NCI-H2029 treated with DMSO at 0.1 percent for 48 hours (cell line): ENCODE results near the gene KRABD2.
"Not testable (repeated sequence)": the region's sequence is repeated elsewhere in the genome, so short reads cannot be mapped to it uniquely, and the experiment has no call there.

Experiments
- DNase-seq: peaks from one replicate; lab custom pipeline; 2025; lab: John Stamatoyannopoulos, UW

KRABD2 gene

GRCh38 chr17:8392674-8393469 is 16.4 kb upstream of the KRABD2 start:
- DNase-seq, result no peak

GRCh38 chr17:8392274-8392673 is 15.8 kb upstream of the KRABD2 start:
- no peak for DNase-seq

- DNase-seq, result no peak
Measured at GRCh38 chr17:8391711-8392110, 15.2 kb upstream of the KRABD2 start.

- DNase-seq, result no peak
Measured at GRCh38 chr17:8387914-8388651, 11.6 kb upstream of the KRABD2 start.

GRCh38 chr17:8386841-8387240 is 10.3 kb upstream of the KRABD2 start:
- no peak for DNase-seq

- no peak for DNase-seq
Measured at GRCh38 chr17:8384801-8385378, 8.4 kb upstream of the KRABD2 start.

GRCh38 chr17:8383143-8383822 is 6.8 kb upstream of the KRABD2 start, which contains the start of gene RPL26:
Gene RPL26, minus strand, starts transcription at chr17:8383193. Its CDS starts 883 bp downstream, at chr17:8382310.
- DNase-seq, result peak; percentile 80

- no peak for DNase-seq
Measured at GRCh38 chr17:8382880-8383142, 6.3 kb upstream of the KRABD2 start.

GRCh38 chr17:8382052-8382879 is 5.8 kb upstream of the KRABD2 start:
- no peak for DNase-seq

- no peak for DNase-seq
Measured at GRCh38 chr17:8380049-8380448, 3.5 kb upstream of the KRABD2 start.

- not testable (repeated sequence) for DNase-seq
Measured at GRCh38 chr17:8378117-8378516, 1.6 kb upstream of the KRABD2 start.

GRCh38 chr17:8377422-8377821 is 918 bp upstream of the KRABD2 start:
- no peak for DNase-seq

- no peak for DNase-seq
Measured at GRCh38 chr17:8375738-8376259, 705 bp downstream of the KRABD2 start.

GRCh38 chr17:8373856-8374255 is 2.6 kb downstream of the KRABD2 start:
- not testable (repeated sequence) for DNase-seq

GRCh38 chr17:8372422-8372821 is 4.1 kb downstream of the KRABD2 start:
- DNase-seq, result no peak

- no peak for DNase-seq
Measured at GRCh38 chr17:8371786-8372185, 4.7 kb downstream of the KRABD2 start.

- DNase-seq, result no peak
Measured at GRCh38 chr17:8369944-8370343, 6.6 kb downstream of the KRABD2 start.

- DNase-seq, result no peak
Measured at GRCh38 chr17:8368193-8368592, 8.3 kb downstream of the KRABD2 start.

GRCh38 chr17:8366231-8366630 is 10.3 kb downstream of the KRABD2 start:
- no peak for DNase-seq

GRCh38 chr17:8365143-8365542 is 11.4 kb downstream of the KRABD2 start:
- DNase-seq, result no peak

- no peak for DNase-seq
Measured at GRCh38 chr17:8362651-8363332, 13.7 kb downstream of the KRABD2 start.
